Loucy (cell line): ENCODE data around the gene ADARB2.

Experiments
- H2AFZ ChIP-seq: fragments of 200-600 bp; sonication (generic); 2 replicates; pipeline ENCODE4 v1.6.0; 2016; ENCODE audit warnings: antibody characterized with exemption, mild to moderate bottlenecking, low read length, moderate library complexity
- H3F3A ChIP-seq: fragments of 200-600 bp; 2 replicates; pipeline ENCODE4 v1.6.0; 2016; ENCODE audit warnings: antibody characterized with exemption, low read depth, mild to moderate bottlenecking
- H3K27me3 ChIP-seq: fragments of 200-600 bp; sonication (generic); 2 replicates; pipeline ENCODE4 v1.6.1; 2014; ENCODE audit warnings: low read length, mild to moderate bottlenecking; ENCODE audit not compliant: insufficient read depth, poor library complexity, severe bottlenecking
- H3K36me3 ChIP-seq: fragments of 200-600 bp; sonication (generic); 2 replicates; pipeline ENCODE4 v1.6.1; 2016; ENCODE audit warnings: low read length; ENCODE audit not compliant: insufficient read depth
- H3K4me1 ChIP-seq: fragments of 200-600 bp; sonication (generic); 2 replicates; pipeline ENCODE4 v1.5.1; 2014; ENCODE audit warnings: low read length, mild to moderate bottlenecking; ENCODE audit not compliant: insufficient read depth, poor library complexity, severe bottlenecking
- H3K4me2 ChIP-seq: fragments of 200-600 bp; sonication (generic); 2 replicates; pipeline ENCODE4 v1.6.0; 2014; ENCODE audit warnings: antibody characterized with exemption, low read length, low read depth, mild to moderate bottlenecking; ENCODE audit not compliant: poor library complexity, severe bottlenecking
- H3K4me3 ChIP-seq: fragments of 200-600 bp; sonication (generic); 2 replicates; pipeline ENCODE4 v1.5.1; 2014; ENCODE audit warnings: low read length, mild to moderate bottlenecking, mixed read lengths; ENCODE audit not compliant: poor library complexity, severe bottlenecking
- H3K79me2 ChIP-seq: fragments of 200-600 bp; sonication (generic); 2 replicates; pipeline ENCODE4 v1.6.1; 2014; ENCODE audit warnings: low read length; ENCODE audit not compliant: insufficient read depth
- H3K9ac ChIP-seq: fragments of 200-600 bp; sonication (generic); 2 replicates; pipeline ENCODE4 v1.6.0; 2014; ENCODE audit warnings: mild to moderate bottlenecking, low read depth, low read length, moderate library complexity; ENCODE audit not compliant: poor library complexity, severe bottlenecking
- H3K9me2 ChIP-seq: fragments of 200-600 bp; sonication (generic); replicated peaks from 2 replicates; pipeline ENCODE4 v1.6.1; 2016; ENCODE audit warnings: low read depth, low read length, mixed read lengths
- H3K9me3 ChIP-seq: fragments of 200-600 bp; sonication (generic); 2 replicates; pipeline ENCODE4 v1.6.1; 2014; ENCODE audit warnings: mild to moderate bottlenecking, antibody characterized with exemption, low read length, low read depth; ENCODE audit not compliant: insufficient read depth
- H4K20me1 ChIP-seq: fragments of 200-600 bp; sonication (generic); 2 replicates; pipeline ENCODE4 v1.6.0; 2014; ENCODE audit warnings: antibody characterized with exemption, low read length, mild to moderate bottlenecking; ENCODE audit not compliant: insufficient read depth, poor library complexity, severe bottlenecking
- EZH2phosphoT487 ChIP-seq: fragments of 200-600 bp; IDR thresholded peaks from 2 replicates; pipeline ENCODE4 v1.6.1; 2018; ENCODE audit warnings: antibody characterized with exemption, mild to moderate bottlenecking, moderate library complexity, borderline replicate concordance
- TF ChIP-seq, protein P1 (sequence below): fragments of 200-600 bp; sonication (generic); conservative IDR thresholded peaks from 2 replicates; pipeline ENCODE4 v1.5.1; 2014; ENCODE audit warnings: mild to moderate bottlenecking, antibody characterized with exemption, low read length

The ADARB2 gene

DNA sequence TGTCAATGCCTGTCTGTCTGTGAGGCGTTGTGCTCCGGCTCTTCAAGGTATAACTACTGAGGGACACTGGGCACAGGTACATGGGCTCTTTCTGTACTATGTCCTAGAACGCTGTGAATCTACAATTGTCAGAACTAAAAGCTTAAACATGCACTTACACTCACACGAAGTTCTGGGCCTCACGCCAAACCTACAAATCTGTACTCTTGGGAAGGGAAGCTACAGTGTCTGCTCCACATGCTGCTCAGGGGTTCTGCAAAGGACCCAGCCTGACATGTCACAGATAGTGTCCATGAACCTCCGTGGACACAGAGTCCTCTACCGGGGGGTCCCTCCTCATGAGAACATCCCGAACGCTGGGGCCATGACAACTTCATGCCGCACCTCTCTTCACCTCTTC, 412.4 kb downstream of the ADARB2 start:
- Histone ChIP-seq H3K4me2 (no peak overlapping the region), H3F3A (no peaks in the 10 kb centered on the region), H4K20me1 (no peaks in the 10 kb centered on the region), H3K36me3 (no peaks in the 10 kb centered on the region), H3K9me2 (no peaks in the 10 kb centered on the region), H2AFZ (no peak overlapping the region), H3K4me1 (no peaks in the 10 kb centered on the region), H3K9me3 (no peaks in the 10 kb centered on the region), H3K4me3 (no peak overlapping the region), H3K9ac (no peak overlapping the region), H3K27me3 (no peaks in the 10 kb centered on the region), H3K79me2 (no peaks in the 10 kb centered on the region)
- TF ChIP-seq, protein P1, sequence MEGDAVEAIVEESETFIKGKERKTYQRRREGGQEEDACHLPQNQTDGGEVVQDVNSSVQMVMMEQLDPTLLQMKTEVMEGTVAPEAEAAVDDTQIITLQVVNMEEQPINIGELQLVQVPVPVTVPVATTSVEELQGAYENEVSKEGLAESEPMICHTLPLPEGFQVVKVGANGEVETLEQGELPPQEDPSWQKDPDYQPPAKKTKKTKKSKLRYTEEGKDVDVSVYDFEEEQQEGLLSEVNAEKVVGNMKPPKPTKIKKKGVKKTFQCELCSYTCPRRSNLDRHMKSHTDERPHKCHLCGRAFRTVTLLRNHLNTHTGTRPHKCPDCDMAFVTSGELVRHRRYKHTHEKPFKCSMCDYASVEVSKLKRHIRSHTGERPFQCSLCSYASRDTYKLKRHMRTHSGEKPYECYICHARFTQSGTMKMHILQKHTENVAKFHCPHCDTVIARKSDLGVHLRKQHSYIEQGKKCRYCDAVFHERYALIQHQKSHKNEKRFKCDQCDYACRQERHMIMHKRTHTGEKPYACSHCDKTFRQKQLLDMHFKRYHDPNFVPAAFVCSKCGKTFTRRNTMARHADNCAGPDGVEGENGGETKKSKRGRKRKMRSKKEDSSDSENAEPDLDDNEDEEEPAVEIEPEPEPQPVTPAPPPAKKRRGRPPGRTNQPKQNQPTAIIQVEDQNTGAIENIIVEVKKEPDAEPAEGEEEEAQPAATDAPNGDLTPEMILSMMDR = no peak
- TF ChIP-seq EZH2phosphoT487 = no peak

DNA sequence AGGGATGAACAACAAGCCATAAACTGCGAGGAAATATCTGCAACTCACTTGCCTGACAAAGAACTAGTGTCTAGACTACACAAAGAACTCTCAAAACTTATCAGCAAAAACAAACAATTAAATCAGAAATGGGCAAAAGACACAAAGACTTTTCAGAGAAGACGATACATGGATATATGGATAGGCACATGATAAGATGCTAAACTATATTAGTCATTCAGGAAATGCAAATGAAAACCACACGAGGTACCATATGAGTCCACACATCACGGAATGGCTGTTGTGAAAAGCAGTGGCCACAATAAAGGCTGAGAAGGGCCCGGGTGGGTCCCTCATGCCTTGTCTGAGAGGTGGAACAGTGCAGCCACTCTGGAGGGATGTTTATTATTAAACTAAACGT, 413.4 kb downstream of the ADARB2 start:
- H3K9ac ChIP-seq = no peak overlapping the region
- no peaks in the 10 kb centered on the region for H3K27me3 ChIP-seq
- H2AFZ ChIP-seq = no peak overlapping the region
- no peaks in the 10 kb centered on the region for H3K9me3 ChIP-seq
- H3K4me1 ChIP-seq = no peaks in the 10 kb centered on the region
- TF ChIP-seq, protein P1 = no peak
- H3K36me3 ChIP-seq = no peaks in the 10 kb centered on the region
- H3F3A ChIP-seq = no peaks in the 10 kb centered on the region
- no peaks in the 10 kb centered on the region for H3K79me2 ChIP-seq
- no peak overlapping the region for H3K4me3 ChIP-seq
- H3K9me2 ChIP-seq = no peaks in the 10 kb centered on the region
- H3K4me2 ChIP-seq = no peak overlapping the region
- H4K20me1 ChIP-seq = no peaks in the 10 kb centered on the region

DNA sequence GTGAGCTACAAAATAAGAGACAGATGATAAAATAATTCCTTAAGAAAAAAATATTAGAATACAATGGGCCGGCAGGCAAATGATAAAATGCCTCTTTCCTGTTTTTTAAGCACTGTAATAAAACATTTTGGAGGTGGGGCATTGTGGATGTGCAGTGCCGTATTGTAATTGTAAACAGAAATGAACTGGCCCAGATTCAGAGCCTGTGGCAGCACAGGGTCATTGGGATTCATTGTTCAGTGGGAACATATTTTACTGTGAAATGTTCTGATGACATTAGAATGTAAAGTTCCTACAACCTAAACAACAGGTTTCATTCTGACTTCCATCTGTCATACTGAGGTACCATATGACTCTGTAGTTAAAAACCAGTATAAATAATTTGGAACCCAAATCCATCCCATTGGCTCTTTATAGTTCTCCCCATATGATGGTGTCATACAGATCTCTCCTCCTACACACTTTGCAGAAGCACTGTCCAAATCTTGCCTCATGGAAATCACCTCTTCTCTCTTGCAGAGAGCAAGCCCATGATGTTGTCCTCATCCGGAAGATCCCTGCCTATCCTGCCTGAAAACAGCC, 416.5 kb downstream of the ADARB2 start:
- Histone ChIP-seq H3K4me1 (no peaks in the 10 kb centered on the region), H3K9me2 (no peaks in the 10 kb centered on the region), H3K27me3 (no peaks in the 10 kb centered on the region), H3K36me3 (no peaks in the 10 kb centered on the region), H4K20me1 (no peaks in the 10 kb centered on the region), H3K4me3 (no peak overlapping the region), H3F3A (no peaks in the 10 kb centered on the region), H3K79me2 (no peaks in the 10 kb centered on the region), H3K4me2 (no peak overlapping the region), H3K9me3 (no peaks in the 10 kb centered on the region), H2AFZ (no peak overlapping the region), H3K9ac (no peak overlapping the region)
- TF ChIP-seq EZH2phosphoT487 = no peak
- TF ChIP-seq, protein P1 = no peak
